Choroid plexus epithelial cell (primary cell): ENCODE measurements around the gene CDH10.

Experiments
- DNase-seq: peaks from one replicate; pipeline ENCODE4 v3.0.0-alpha.2; 2010; ENCODE audit warnings: low read depth
- H3K4me3 ChIP-seq: 2 replicates; pipeline ENCODE4 v1.5.1; 2011; ENCODE audit warnings: low read depth, mild to moderate bottlenecking, control low read depth, low read length, moderate library complexity
- TF ChIP-seq, protein P1 (sequence below): conservative IDR thresholded peaks from 2 replicates; pipeline ENCODE4 v1.5.1; 2011; ENCODE audit warnings: low read depth, mild to moderate bottlenecking, control low read depth, inconsistent platforms, low read length, moderate library complexity

CDH10 gene

DNA sequence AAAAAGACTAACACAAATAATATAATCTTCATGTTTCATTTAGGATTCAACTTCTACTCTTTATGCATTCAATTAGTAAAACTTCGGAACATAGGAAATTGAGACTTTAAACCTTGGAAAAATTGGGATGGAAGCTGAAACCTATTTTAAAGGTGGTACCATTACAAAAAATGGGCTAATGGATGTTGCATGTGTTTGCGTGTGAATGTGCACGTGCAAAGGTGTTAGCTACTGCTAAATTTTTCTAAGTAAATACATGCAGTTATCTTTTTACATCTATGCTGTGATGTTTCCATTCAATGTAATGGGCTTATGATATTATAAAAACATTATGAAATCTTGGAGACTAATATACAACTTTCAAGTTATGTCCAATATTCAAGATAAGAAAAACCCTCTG is 134.8 kb downstream of the CDH10 start:
- DNase-seq = no peak
- TF ChIP-seq, protein P1, sequence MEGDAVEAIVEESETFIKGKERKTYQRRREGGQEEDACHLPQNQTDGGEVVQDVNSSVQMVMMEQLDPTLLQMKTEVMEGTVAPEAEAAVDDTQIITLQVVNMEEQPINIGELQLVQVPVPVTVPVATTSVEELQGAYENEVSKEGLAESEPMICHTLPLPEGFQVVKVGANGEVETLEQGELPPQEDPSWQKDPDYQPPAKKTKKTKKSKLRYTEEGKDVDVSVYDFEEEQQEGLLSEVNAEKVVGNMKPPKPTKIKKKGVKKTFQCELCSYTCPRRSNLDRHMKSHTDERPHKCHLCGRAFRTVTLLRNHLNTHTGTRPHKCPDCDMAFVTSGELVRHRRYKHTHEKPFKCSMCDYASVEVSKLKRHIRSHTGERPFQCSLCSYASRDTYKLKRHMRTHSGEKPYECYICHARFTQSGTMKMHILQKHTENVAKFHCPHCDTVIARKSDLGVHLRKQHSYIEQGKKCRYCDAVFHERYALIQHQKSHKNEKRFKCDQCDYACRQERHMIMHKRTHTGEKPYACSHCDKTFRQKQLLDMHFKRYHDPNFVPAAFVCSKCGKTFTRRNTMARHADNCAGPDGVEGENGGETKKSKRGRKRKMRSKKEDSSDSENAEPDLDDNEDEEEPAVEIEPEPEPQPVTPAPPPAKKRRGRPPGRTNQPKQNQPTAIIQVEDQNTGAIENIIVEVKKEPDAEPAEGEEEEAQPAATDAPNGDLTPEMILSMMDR = no peak
- H3K4me3 ChIP-seq = no peak overlapping the region

GRCh38 chr5:24505258-24505657 is 139.5 kb downstream of the CDH10 start:
- TF ChIP-seq, protein P1 = no peak

DNA sequence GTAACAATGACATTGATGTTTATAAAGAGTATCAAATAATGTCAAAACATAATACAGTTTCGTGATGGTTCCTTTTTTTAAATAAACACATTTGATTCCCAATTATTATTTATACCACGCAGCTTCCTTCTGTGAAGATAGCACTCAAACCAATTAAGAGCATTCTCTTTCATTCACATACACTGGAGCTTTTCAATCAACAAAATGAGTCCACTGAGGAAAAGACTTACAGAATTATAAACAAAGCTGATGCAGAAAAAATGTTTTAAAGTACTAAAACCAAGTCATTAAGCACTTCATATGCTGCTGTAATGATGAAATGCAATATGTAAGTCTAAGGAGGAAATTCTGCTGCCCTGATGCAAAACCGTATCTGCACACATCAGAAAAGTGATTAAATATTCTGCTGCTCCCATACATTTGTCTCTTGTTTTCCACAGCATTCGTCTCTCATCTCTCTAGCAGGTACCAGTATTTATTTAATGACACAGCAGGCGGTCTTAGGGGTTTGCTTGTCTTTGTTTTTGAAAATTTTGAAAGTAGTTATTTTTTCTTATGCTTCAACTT is 147.1 kb downstream of the CDH10 start:
- TF ChIP-seq, protein P1 = no peak
- no peak overlapping the region for H3K4me3 ChIP-seq
- DNase-seq = no peak

More at GRCh38 chr5:24505258-24505657, 139.5 kb downstream of the CDH10 start:
- no peak for DNase-seq
- no peak overlapping the region for H3K4me3 ChIP-seq

DNA sequence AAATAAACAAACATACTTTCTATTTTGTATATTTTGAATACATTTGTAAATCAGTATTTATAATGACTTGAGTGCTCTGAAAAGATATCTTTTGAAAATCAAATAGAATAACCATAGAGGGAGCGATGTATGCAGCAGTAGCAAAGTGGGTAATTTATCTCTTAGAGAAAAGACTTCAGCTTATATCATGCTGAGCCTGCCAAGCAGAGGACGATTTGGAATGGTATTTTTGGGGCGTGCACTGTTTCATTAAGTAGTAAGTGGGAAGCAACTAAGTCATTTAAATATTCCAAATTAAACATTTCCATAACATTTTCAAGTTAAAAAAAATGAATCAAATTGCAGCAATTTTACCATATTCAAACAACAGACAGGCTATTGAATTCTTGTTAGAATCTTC is 147.6 kb downstream of the CDH10 start:
- TF ChIP-seq, protein P1 = no peak
- H3K4me3 ChIP-seq = no peak overlapping the region
- no peak for DNase-seq

DNA sequence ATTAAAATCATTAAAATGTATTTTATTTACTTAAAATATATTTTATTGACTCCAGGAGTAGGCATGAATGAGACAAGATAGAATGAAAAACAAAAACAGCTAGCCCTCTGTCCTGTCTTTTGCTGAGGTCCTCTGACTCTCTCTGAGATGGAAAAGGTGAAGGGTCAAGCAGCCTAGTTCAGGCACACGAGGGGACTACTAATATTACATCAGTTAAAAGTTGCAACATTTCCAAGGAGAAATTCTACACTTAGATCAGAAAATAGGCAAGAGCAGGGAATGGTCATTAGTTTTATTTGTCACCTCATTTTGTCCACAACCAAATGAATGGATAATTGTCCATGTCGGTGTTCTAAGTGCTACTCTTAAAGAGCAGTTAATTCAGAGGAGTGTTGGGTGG is 148.5 kb downstream of the CDH10 start:
- DNase-seq = no peak
- no peak overlapping the region for H3K4me3 ChIP-seq
- TF ChIP-seq, protein P1 = no peak

DNA sequence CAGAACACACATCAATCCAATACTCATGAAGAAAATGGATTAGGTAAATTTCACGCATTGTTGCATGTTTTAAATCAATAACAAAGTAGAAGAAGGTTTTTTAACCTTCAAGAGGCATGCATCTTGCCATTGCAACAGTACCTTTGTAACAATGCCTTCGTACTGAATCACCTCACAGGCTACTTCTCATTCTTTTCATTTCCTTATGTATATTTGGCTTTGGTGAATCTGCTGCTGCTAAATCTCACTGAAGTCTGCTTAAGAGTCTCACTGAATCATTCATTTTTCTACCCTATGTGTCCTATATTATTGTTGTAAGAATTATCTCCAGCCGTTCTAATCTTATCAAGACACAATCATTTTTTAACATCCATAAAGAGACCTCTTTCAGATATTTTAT is 152.5 kb downstream of the CDH10 start:
- TF ChIP-seq, protein P1 = no peak

DNA sequence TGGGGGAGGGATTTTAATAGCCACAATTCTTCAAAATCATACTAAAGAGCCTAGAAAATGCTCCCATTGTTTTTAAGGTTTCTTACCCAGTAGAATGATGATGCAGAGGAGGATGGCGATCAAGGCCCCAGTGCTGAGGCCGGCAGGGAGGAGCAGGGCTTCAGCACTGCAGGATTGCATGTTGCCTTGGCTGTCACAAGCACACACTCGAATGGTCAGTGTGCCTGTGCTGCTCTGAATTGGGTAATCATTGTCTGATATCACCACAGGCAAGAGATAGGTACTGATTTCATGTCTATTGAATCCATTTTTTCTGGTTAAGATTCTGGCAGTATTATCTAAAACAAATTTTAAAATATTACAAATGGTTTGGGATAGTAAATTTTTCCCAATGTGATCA is 153.3 kb downstream of the CDH10 start:
- TF ChIP-seq, protein P1 = no peak
- H3K4me3 ChIP-seq = no peak overlapping the region
- DNase-seq = no peak

More for the DNA sequence above, 152.5 kb downstream of the CDH10 start:
- no peak overlapping the region for H3K4me3 ChIP-seq
- DNase-seq = no peak
